SH-SY5Y (cell line): ENCODE measurements around the gene TRPV5.

ENCODE experiments used
- GATA2 ChIP-seq: IDR thresholded peaks from 2 replicates; pipeline ENCODE4 v1.6.1; 2011; ENCODE audit warnings: mild to moderate bottlenecking, low read depth, low read length
- GATA3 ChIP-seq: IDR thresholded peaks from 2 replicates; pipeline ENCODE4 v1.6.1; 2011; ENCODE audit warnings: low read depth, mild to moderate bottlenecking, low read length, moderate library complexity

DNA sequence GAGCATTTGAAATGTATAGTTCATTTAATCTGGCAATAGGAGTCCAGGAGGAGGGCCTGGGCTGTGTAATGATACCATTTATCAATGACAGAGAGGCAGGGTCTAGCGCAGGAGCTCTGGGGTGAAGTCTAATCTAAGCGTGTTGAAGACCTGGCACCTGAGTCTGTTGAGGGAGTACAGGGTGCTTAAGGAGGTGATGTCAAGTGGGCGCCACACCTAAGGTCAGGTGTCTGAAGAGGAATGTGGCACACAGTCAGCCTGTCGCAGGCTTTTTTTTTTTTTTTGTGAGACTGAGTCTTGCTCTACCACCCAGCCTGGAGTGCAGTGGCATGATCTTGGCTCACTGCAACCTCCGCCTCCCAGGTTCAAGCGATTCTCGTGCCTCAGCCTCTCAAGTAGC is 8.0 kb upstream of the TRPV5 start:
- TF ChIP-seq GATA2 (no peak), GATA3 (no peak)
